HAP-1 (cell line): ENCODE measurements around the gene SEMA4F.

Experiments used
- DNase-seq, 2 experiments: peaks; one replicate each; pipeline ENCODE4 v3.0.0-alpha.2; 2016 to 2020; ENCODE audit warnings: low spot score in 2 of 2
- H3K27me3 ChIP-seq: fragments of 250-450 bp; sonication (Bioruptor Pico); 2 replicates; pipeline ENCODE4 v1.5.1; 2020; ENCODE audit warnings: low read depth, mild to moderate bottlenecking, moderate library complexity
- H3K36me3 ChIP-seq: fragments of 250-450 bp; sonication (Bioruptor Pico); replicated peaks from 2 replicates; pipeline ENCODE4 v1.5.1; 2020; ENCODE audit warnings: mild to moderate bottlenecking
- H3K4me1 ChIP-seq: fragments of 250-450 bp; sonication (Bioruptor Pico); 2 replicates; pipeline ENCODE4 v1.5.1; 2020; ENCODE audit warnings: mild to moderate bottlenecking
- H3K4me3 ChIP-seq: fragments of 250-450 bp; sonication (Bioruptor Pico); 2 replicates; pipeline ENCODE4 v1.5.1; 2020; ENCODE audit warnings: mild to moderate bottlenecking, moderate library complexity
- H3K9me3 ChIP-seq: fragments of 250-450 bp; sonication (Bioruptor Pico); 2 replicates; pipeline ENCODE4 v1.5.1; 2020; ENCODE audit warnings: mild to moderate bottlenecking, moderate library complexity
- in situ Hi-C: fragments of 300-500 bp; cut with MboI; formaldehyde crosslinking; loops from 3 replicates; pipeline ENCODE4 v1.14.3; 2020; ENCODE audit warnings: low sequenced_read_pairs, inconsistent platforms, mixed read lengths

SEMA4F gene

DNA sequence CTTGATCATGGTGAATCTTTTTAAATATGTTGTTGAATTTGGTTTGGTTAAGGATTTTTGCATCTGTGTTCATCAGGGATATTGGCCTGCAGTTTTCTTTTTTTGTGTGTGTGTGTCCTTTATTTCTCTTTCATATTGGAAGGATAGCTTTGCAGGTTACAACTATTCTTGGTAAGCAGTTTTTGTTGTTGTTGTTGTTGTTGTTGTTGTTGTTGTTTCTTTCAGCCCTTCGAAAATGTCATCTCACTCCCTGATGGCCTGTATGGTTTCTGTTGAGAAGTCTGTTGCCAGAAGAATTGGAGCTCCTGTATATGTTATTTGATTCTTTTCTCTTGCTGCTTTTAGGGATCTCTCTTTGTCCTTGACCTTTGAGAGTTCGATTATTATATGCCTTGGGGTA is 74.8 kb downstream of the SEMA4F start:
- Histone ChIP-seq H3K27me3 (peaks cover 9% of the 10 kb centered on the region), H3K36me3 (no peaks in the 10 kb centered on the region), H3K4me3 (no peak overlapping the region), H3K9me3 (no peaks in the 10 kb centered on the region), H3K4me1 (no peaks in the 10 kb centered on the region)
- in situ Hi-C loops: no loop called here
- DNase-seq: no peak

GRCh38 chr2:74730530-74730929 is 76.5 kb downstream of the SEMA4F start:
- no peaks in the 10 kb centered on the region for H3K36me3 ChIP-seq
- no peaks in the 10 kb centered on the region for H3K9me3 ChIP-seq
- H3K4me1 ChIP-seq: no peaks in the 10 kb centered on the region
- H3K27me3 ChIP-seq: peaks cover under 1% of the 10 kb centered on the region; the same call in 1 of the 2 replicates
- no peak for DNase-seq
- no peak overlapping the region for H3K4me3 ChIP-seq
- in situ Hi-C loops: no loop called here
